GM21576 (cell line): ENCODE data around the gene NUAK2.
A peak's percentile ranks its signal among the peaks of the same experiment; 100 is the strongest.
"Not testable (repeated sequence)": the region's sequence is repeated elsewhere in the genome, so short reads cannot be mapped to it uniquely, and the experiment has no call there.

Experiments used
- ATAC-seq: cut with Tn5 transposase; IDR thresholded peaks from one replicate; pipeline ENCODE4 v1.9.1; 2021; ENCODE audit warnings: mild to moderate bottlenecking, moderate library complexity; ENCODE audit not compliant: unreplicated experiment

The NUAK2 gene

DNA sequence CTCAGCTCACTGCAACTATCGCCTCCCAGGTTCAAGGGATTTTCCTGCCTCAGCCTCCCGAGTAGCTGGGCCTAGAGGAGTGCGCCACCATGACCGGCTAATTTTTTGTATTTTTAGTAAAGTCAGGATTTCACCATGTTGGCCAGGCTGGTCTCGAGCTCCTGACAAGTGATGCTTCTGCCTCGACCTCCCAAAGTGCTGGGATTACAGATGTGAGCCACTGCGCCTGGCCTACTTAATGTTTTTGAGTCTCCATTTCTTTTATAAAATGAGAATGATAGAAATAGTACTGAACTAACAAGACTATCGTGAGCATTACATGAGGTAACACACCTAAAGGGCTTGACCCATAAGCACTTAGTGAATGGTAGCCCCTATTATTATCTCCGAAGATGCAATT is 21.4 kb downstream of the NUAK2 start:
- no peak for ATAC-seq

DNA sequence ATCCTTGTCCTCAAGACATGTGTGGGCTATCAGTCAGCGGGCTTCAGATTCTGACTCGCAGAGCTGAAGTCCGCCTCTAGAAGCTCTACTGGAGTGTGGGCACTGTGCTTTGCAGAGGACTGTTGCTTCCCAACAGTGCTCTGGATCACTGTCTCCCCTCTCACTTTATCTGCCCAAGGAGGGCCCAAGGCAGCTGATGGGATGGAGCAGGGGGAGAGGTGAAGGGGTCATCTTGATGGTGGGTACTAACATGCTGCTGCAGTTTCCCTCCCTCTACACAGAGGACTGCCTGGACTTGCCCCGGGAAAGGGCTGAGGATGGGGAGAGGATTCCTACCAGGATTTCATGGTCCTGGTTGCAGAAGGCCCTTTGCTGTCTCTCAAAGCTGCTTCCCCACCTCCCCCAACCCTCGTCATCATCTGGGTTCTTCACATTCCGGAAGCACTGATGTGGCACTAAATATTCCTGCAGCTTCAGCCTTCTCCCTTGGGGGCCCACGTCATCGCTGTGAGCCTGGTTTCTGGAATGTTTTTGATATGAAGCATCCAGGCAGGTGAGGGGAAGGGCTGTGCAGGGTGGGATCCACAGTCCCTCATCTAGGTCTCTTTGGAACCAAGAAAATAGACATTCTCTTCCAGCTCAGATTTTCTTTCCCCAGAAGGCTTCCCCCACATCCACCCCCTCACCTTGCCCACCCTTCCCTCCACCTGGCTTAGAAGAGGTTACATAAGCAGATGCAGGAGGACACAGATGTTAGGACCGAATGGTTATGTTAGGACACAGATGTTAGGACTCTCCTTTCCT is 23.2 kb downstream of the NUAK2 start:
- ATAC-seq, result no peak

DNA sequence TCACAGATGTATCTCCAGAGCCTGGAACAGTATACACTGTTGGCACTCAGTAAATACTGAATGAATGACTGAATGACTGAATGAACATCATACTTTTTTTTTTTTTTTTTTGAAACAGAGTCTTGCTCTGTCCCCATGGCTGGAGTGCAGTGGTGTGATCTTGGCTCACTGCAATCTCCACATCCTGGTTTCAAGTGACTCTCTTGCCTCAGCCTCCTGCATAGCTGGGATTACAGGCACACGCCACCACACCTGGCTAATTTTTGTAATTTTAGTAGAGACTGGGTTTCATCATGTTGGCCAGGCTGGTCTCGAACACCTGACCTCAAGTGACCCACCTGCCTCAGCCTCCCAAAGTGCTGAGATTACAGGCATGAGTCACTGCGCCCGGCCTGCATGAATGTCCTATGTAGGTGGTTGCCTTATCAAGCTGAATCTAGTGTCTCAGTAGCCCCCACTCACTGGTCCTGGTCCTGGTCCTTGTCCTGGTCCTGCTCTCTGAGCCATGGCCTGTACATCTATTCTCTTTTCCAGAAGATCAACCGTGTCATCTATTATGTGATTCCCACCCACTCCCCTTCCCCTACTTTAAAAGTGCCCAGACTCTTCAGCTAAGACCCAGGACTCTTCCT is 23.9 kb downstream of the NUAK2 start:
- ATAC-seq, result not testable (repeated sequence)

DNA sequence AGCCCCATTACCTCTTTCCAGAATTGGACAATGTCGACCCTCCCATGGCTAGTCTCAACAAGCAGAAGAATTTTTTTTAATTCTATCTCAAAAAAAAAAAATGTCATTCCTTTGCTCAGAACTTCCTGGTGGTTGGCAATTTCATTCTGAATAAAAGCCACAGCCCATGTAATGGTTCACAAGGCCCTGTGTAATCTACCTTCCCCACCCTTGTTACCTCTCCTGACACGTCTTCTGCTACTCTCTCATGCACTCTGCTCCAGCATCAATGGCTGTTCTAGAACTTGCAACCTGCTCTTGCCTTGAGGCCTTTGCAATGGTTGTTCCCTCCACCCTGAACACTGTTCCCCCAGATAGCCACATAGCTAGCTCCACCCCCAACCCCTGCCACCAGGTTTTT is 25.4 kb downstream of the NUAK2 start:
- no peak for ATAC-seq

DNA sequence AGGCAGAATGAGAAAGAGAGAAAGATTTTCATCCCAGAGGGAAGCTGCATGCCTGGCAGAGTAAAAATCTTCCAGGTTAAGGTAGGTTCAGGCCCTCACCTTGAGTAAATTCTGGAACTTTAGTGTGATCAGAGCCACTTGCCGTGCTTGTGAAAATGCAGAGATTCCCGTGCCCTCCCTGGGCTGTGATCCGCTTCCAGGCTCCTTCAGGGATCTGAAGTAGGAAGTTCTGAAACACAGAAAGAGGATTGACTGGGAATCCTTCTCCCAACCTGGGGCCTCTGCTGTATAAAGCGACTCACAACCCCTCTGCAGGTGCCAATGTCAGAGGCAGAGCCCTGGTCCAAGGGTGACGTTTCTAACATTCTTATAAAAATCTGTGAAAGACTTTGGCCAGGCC is 26.6 kb downstream of the NUAK2 start:
- ATAC-seq, result no peak

DNA sequence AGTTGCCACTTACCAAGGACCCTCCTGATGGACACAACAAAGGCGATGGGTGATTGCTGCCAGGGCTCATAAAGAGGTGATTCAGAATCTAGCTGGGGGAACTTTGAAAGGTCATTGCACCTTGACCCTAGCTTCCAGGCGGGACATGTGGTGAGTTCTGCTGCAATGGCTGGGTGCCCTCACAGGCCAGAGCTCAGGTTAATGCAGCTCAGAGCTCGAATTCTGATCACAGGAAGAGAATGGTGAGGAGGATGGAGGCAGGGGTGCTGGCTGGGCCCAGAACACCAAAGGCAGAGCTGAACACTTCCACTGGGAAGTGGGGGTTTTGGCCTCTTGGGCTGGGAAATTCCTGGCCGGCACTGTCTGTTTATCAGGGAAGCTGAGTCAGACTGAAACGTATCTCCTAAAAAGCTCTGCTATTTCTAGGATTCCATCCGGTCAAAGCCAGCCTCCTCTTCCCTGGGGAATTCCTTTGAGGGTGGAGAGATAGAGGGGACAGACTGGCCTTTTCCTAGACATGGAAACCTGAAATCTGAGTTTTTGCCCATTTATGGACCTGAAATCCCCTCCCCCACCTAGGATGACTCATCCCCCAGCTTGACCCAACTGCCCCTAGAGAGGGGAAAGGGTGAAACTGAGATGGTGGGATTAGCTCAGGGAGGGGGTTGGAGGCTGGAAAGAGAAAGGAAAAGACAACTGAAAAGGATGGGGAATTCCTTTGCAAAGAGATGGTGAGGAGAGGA is 27.2 kb downstream of the NUAK2 start:
- no peak for ATAC-seq

DNA sequence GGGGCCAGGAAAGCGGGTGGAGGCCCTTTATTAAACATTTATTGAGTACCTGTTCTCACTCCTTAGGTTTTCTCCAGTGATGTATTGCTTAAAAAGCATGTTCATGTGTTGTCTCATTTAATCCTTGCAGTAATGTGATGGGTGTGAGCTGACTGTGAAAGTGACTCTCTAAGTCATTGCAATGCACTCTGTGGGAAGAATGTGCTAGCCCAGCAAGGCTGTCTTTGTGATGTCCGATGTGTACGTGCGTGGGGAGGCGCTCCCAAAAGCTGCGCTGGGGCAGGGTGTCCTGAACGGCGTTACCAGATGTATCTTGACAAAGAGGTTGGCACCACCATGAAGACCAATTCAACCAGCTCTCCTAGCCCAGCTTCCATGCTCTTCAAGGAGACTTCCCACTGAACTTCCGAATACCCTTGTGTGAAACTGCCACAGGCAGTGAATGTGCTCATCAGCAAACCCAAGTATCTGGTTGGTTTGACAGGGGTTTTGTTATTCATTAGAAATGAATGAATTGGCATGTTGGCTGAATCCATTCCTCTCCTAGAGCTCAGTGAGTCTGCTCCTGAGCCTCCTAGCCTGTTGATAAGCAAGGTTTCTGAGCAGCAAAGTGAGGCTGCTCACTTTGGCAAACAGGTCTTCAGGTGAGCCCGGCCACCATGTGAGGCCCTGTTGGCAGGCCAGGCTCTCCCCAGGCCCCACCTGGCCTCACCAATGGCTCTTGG is 28.0 kb downstream of the NUAK2 start:
- ATAC-seq, result no peak

DNA sequence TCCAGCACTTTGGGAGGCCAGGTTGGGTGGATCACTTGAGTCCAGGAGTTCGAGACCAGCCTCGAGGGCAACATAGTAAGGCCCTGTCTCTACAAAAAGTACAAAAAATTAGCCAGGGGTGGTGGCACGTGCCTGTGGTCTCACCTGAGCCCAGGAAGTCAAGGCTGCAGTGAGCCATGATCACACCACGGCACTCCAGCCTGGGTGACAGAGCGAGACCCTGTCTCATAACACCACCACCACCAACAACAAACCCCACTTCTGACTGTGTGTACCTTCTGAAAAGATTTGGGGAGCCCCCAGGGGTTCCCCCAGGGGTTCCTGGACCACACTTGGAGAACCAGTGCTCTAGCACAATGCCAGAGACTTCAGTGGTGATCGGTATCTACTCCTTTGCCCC is 29.9 kb downstream of the NUAK2 start:
- no peak for ATAC-seq

DNA sequence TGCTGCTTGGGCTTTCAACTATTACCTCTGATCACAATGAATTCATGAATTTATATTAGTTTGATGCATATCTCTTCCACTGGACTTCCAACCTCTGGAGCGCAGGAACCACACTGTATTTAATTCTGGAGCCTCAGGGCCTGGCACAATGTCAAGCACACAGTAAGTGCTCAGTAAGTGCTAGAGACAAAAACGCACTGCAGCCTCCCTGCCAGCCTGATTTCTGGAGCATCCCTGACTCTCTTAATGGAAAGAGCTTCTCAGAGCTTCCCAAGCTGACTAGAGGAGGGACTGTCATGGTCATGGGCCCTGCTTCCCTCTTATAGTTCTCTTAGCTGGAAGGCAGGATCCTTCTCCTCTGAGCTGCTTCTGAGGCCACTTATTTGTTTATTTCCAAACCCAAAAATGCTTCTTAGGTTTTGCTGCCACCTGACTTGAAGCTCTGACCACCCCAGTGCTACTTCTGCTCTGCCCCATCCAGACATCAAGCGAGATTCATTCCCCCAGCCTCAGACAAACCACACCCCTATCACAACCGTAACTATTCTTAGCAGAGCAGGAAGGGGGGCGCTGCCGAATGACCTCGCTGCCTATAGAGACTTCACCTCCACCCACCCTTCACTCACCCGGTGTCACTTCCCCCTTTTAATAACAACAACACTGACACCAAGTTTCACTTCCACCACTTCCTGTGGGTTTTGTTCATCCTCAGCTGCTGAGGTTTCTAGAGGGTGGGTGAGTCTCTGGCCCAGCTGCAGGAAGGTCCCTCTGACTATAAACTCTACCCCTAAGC is 33.6 kb downstream of the NUAK2 start:
- peak; percentile 76 for ATAC-seq

DNA sequence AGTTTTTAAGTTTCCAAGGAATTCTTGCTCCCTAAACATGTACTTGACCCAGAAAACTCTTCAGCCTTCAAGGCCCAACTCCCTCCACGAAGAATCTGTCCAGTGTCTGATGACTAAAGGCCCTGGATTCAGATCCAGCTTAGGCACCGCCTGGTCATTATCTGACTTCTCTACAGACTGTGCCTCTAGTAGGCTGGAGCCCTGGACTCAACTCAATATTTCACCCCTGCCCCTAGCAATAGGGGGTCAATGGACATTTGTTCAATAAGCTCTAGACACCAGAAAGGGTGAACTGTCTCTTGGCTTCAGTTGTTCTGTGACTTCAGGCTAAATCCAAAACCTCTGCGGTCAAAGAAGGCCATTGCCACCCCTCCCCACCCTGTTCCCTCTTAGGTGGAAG is 34.5 kb downstream of the NUAK2 start:
- ATAC-seq, result no peak

DNA sequence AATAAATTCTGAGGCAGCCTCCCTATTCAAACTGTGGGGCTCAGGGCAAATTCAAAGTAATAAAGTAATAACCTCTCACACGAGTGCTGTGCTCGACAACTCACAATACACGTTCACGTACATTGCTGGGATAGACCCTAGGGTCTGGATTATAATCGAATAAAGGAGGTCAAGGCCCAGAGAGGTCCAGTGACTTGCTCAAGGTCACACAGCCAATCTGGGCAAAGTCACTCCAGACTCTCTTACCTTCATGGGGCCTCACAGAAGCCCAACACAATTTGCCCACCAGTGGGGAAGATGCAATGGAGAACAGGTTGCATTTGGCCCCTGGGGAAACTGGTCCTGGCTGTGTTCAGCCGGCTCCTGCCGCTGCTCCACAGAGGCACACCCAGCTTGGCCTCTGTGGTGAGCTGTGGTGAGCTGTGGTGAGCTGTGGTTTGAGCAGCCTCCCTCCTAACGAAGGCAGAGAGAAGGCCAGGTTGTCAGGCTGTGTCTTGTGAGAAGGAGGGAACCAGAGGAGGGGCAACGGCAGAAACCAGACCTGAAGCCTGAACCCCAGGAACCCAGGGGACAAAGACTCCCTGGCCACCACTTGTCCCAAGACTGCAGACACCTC is 35.1 kb downstream of the NUAK2 start:
- peak; percentile 32 for ATAC-seq

DNA sequence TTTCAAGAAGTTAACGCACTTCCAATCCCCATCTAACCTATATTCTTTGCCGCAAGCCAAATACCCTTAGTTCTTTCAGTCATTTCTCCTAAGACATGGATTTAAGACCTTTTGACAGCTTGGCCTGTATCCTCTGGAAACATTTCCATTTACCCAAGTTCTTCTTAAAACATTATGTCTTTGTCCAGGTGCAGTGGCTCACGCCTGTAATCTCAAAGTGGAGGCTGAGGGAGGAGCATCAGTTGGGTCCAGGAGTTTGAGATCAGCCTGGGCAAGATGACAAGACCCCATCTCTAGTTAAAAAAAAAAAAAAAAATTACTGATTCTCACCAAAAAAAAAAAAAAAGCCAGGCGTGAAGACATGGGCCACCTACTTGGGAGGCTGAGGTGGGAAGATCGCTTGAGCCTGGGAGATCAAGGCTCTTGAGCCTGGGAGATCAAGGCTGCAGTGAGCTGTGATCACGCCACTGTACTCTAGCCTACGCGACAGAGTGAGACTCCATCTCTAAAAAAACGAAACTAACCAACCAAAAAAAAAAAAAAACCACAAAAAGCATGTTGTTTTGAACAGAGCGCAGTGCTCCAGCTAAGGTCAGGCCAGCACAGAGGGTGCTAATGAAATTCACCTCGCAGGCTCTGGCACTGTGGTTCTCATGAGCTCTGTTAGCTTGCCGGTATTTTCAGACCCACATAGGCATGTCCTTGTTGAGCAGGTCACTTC is 36.0 kb downstream of the NUAK2 start:
- ATAC-seq, result peak; percentile 25

DNA sequence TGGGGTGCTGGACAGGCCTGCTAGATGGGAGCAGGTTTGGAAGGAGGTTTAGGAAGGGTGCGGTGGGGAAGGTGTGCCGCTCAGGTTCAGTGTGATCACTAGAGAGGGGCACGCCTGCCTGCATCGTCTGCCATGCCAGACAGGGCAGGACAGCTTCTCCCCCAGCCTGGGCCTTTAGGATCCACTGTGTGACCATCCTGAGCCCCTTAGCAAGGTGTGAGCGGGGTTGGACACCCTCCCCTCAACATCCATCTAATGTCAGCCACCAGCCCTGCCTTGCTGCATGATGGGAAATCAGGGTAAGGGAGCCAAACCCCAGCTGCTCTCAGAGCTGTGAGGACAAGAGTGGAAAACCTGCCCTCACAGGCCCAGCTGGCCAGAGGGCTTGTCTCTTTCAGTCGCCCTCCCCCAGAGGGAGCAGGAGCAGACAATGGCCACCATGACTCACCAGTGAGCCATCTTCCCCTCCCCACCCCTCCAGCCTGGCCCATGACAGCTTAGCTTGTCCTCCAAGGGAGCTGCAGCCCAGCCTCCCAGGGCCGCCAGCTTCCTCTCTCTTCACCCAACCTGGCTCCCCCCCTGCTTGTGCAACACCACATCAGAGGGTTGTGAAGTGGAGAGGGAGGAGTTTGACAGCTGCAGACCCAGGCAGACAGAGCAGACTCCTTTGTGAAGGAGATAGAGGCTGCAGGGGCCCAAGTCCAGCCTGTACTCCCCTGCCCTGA is 37.0 kb downstream of the NUAK2 start:
- no peak for ATAC-seq

DNA sequence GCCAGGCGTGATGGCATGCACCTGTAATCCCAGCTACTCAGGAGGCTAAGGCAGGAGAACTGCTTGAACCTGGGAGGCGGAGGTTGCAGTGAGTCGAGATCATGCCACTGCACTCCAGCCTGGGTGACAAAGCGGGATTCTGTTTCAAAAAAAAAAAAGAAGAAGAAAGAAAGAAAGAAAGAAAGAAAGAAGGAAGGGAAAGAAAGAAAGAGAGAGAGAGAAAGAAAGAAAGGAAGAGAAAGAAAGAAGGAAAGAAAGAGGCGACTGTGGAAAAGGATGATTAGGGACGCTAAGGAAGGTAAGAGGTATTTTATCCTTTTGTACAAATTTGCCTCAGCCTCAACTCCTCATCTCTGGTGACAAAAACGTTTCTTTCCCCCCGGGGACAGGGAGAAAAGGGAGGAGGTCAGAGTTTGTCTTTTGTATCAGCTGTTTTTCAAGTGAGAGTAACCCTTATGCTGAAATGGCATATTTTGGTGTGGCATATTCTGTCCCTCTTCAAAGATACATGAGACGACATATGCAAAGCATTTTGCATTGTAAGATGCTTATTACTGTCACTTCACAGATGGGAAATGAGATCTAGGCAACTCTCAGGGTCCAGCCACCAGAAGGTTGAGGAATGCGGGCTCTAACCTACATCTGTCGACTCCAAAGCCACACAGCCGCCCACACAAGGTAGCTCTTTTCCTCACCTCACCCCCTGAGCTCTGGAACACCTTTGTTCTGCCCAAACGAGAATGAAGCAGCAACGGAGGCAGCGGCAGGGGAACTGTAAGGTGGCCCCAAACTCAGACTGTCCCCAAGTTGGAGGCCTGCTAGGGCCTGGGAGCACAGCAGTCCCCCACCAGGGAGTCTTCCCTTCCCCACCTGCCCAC is 38.0 kb downstream of the NUAK2 start:
- ATAC-seq, result no peak

DNA sequence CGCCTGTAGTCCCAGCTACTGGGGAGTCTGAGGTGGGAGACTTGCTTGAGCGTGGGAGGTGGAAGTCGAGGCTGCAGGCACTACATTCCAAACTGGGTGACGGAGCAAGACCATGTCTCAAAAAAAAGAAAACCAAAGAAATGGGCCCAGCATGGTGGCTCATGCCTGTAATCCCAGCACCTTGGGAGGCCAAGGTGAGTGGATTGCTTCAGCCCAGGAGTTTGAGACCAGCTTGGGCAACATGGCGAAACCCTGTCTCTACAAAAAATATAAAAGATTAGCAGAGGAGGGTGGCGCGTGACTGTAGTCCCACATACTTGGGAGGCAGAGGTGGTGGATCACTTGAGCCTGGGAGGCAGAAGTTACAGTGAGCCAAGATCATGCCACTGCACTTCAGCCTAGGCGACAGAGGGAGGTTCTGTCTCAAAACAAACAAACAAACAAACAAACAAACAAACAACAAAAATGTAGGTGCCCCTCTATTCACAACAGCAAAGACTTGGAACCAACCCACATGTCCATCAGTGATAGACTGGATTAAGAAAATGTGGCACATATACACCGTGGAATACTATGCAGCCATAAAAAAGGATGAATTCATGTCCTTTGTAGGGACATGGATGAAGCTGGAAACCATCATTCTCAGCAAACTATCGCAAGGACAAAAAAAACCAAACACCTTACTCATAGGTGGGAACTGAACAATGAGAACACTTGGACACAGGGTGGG is 40.7 kb downstream of the NUAK2 start:
- ATAC-seq, result not testable (repeated sequence)

DNA sequence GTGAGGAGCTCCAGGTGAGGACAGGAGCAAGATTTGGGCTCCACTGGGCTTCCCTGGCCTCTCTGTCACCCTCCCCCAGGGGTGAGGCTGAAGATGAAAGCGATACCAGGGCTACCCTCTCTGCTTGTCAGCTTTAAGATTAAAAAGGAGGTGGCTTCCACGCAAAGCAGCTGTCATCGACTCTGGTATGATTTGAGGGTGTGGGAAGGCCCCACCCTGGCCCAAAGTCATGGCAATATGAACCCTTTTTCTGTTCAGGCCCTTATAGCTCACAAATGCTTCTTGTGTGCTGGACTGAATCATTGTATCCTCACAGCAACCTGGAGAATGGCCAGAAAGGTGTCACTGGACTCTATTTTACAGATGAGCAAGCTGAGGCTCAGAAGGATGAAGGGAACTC is 41.6 kb downstream of the NUAK2 start:
- ATAC-seq, result no peak

DNA sequence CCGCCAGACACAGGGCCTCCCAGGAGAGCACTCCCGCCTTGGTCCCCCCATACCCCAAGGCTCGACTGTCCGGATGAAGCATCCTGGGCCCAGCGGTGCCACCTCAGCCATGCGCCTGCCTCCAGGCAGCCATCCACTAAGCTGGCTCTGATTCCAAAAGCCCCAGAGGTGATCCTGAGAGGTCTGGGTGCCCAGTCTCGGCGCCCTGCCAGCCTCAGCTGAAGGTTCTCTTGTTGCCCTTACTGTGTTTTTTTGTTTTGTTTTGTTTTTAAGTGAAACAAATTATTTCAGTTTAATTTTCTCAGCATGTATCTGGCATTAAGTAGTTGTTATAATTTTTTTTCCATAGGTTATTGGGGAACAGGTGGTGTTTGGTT is 44.9 kb downstream of the NUAK2 start:
- no peak for ATAC-seq
